OCI-LY3 (cell line): Measurements from ENCODE around the gene SYTL5.

ENCODE experiments used
- CTCF ChIP-seq: fragments of 200-600, 300-600 bp; sonication (generic); IDR thresholded peaks from 2 replicates; pipeline ENCODE4 v1.5.1; 2014; ENCODE audit warnings: antibody characterized with exemption, low read length, low read depth
- EZH2phosphoT487 ChIP-seq: fragments of 200-600 bp; shearing (Covaris generic); IDR thresholded peaks from 2 replicates; pipeline ENCODE4 v1.6.1; 2018; ENCODE audit warnings: antibody characterized with exemption, mixed run types, low read depth

- TF ChIP-seq CTCF (no peak), EZH2phosphoT487 (no peak)
Measured at GRCh38 chrX:38000706-38001105, 5.6 kb upstream of the SYTL5 start.
